IMR-90 (cell line): ENCODE results near the gene RYR2. TPM values are rescaled to one million over a fixed set of nuclear protein-coding genes. Genes with fewer than 3 reads are reported as not detected.

Experiments
- ATAC-seq: fragments of 200-7000 bp; cut with Tn5 transposase; 2 replicates; pipeline ENCODE4 v1.9.1; 2020; ENCODE audit warnings: low read depth, mild to moderate bottlenecking, moderate library complexity
- BruUV-seq: library from RNA; stranded (reverse); fragments of 400-500 nt; replicated peaks from 2 replicates; lab custom pipeline; 2021; lab: Mats Ljungman, UMichigan
- CTCF ChIA-PET: fragments of 300-600 bp; formaldehyde crosslinking; extraction: SDS; loops from one replicate; lab custom pipeline; 2021; ENCODE audit warnings: antibody characterized with exemption; lab: Yijun Ruan, JAX
- POLR2A ChIA-PET: fragments of 300-600 bp; sonication (Branson Sonifier 250); formaldehyde crosslinking; loops from one replicate; lab custom pipeline; 2022; ENCODE audit warnings: antibody characterized with exemption; ENCODE audit not compliant: unreplicated experiment; lab: Charles Lee
- DNase-seq: peaks from one replicate; pipeline ENCODE4 v3.0.0; 2013
- H2AFZ ChIP-seq: replicated peaks from 2 replicates; pipeline ENCODE3; 2013; ENCODE audit warnings: low read length, mild to moderate bottlenecking; ENCODE audit not compliant: poor library complexity
- H2AK5ac ChIP-seq: 2 replicates; pipeline ENCODE4 v1.6.1; 2013; ENCODE audit warnings: low read depth, low read length, inconsistent platforms
- H2AK9ac ChIP-seq: replicated peaks from 2 replicates; pipeline ENCODE3; 2013; ENCODE audit warnings: mild to moderate bottlenecking, low read depth, low read length, moderate library complexity; ENCODE audit not compliant: poor library complexity
- H2BK120ac ChIP-seq: 2 replicates; pipeline ENCODE4 v1.6.1; 2013; ENCODE audit warnings: low read depth, low read length, inconsistent platforms
- H2BK15ac ChIP-seq: 3 replicates; pipeline ENCODE4 v1.6.1; 2013; ENCODE audit warnings: low read depth, low read length, inconsistent platforms
- H2BK20ac ChIP-seq: 2 replicates; pipeline ENCODE4 v1.6.1; 2013; ENCODE audit warnings: low read depth, mild to moderate bottlenecking, inconsistent platforms, low read length, moderate library complexity
- H2BK5ac ChIP-seq: 2 replicates; pipeline ENCODE4 v1.6.1; 2013; ENCODE audit warnings: mild to moderate bottlenecking, low read depth, low read length, inconsistent platforms; ENCODE audit not compliant: poor library complexity, severe bottlenecking
- H3K14ac ChIP-seq: replicated peaks from 2 replicates; pipeline ENCODE4 v1.6.1; 2013; ENCODE audit warnings: low read depth, low read length, inconsistent platforms
- H3K18ac ChIP-seq: 2 replicates; pipeline ENCODE4 v1.6.1; 2013; ENCODE audit warnings: low read depth, low read length, control low read depth
- H3K23ac ChIP-seq: 2 replicates; pipeline ENCODE4 v1.6.1; 2013; ENCODE audit warnings: low read depth, low read length, inconsistent platforms
- H3K27ac ChIP-seq: 2 replicates; pipeline ENCODE4 v1.5.1; 2013; ENCODE audit warnings: mild to moderate bottlenecking, control low read depth, low read length; ENCODE audit not compliant: insufficient read depth
- H3K27me3 ChIP-seq: 2 replicates; pipeline ENCODE4 v1.6.1; 2013; ENCODE audit warnings: low read length; ENCODE audit not compliant: control insufficient read depth, insufficient read depth
- H3K36me3 ChIP-seq: 2 replicates; pipeline ENCODE4 v1.6.1; 2013; ENCODE audit warnings: low read length, mixed read lengths; ENCODE audit not compliant: control insufficient read depth, insufficient read depth
- H3K4ac ChIP-seq: 2 replicates; pipeline ENCODE4 v1.6.1; 2013; ENCODE audit warnings: low read depth, low read length, inconsistent platforms
- H3K4me1 ChIP-seq: 2 replicates; pipeline ENCODE4 v1.6.1; 2013; ENCODE audit warnings: low read length, mixed read lengths; ENCODE audit not compliant: control insufficient read depth, insufficient read depth
- H3K4me2 ChIP-seq: 2 replicates; pipeline ENCODE4 v1.6.1; 2013; ENCODE audit warnings: low read depth, mild to moderate bottlenecking, control low read depth, low read length, moderate library complexity
- H3K4me3 ChIP-seq: 2 replicates; pipeline ENCODE4 v1.5.1; 2013; ENCODE audit warnings: low read depth, mild to moderate bottlenecking, control low read depth, low read length, moderate library complexity; ENCODE audit not compliant: insufficient read depth
- H3K56ac ChIP-seq: 2 replicates; pipeline ENCODE4 v1.6.1; 2013; ENCODE audit warnings: low read length, inconsistent platforms; ENCODE audit not compliant: insufficient read depth; ENCODE audit errors: extremely low read depth
- H3K79me1 ChIP-seq, 2 experiments: 2 replicates each; pipeline ENCODE4 v1.6.1; 2013; ENCODE audit warnings: low read length in 2 of 2, inconsistent platforms in 1 of 2, low read depth in 1 of 2
- H3K9ac ChIP-seq: 2 replicates; pipeline ENCODE4 v1.6.1; 2013; ENCODE audit warnings: low read depth, low read length, control low read depth
- H3K9me1 ChIP-seq: 2 replicates; pipeline ENCODE4 v1.6.1; 2013; ENCODE audit warnings: low read length, inconsistent platforms; ENCODE audit not compliant: insufficient read depth
- H3K9me3 ChIP-seq: 2 replicates; pipeline ENCODE4 v1.6.1; 2013; ENCODE audit warnings: low read length; ENCODE audit not compliant: control insufficient read depth, insufficient read depth
- H4K20me1 ChIP-seq: 2 replicates; pipeline ENCODE4 v1.6.1; 2013; ENCODE audit warnings: low read length, inconsistent platforms; ENCODE audit not compliant: insufficient read depth
- H4K5ac ChIP-seq: 2 replicates; pipeline ENCODE4 v1.6.1; 2013; ENCODE audit warnings: mild to moderate bottlenecking, low read depth, low read length, control low read depth
- H4K8ac ChIP-seq, 2 experiments: 2 replicates each; pipeline ENCODE4 v1.6.1; 2013; ENCODE audit warnings: low read depth in 2 of 2, low read length in 2 of 2, control low read depth in 1 of 2, inconsistent platforms in 1 of 2
- H4K91ac ChIP-seq: 2 replicates; pipeline ENCODE4 v1.6.1; 2013; ENCODE audit warnings: low read depth, low read length, inconsistent platforms; ENCODE audit not compliant: insufficient read depth
- CEBPB ChIP-seq: IDR thresholded peaks from 2 replicates; pipeline ENCODE4 v1.6.1; 2012; ENCODE audit warnings: low read depth, low read length, improper control_type of control experiment
- CHD1 ChIP-seq: IDR thresholded peaks from 2 replicates; pipeline ENCODE4 v1.6.1; 2012; ENCODE audit warnings: low read depth, low read length, improper control_type of control experiment
- ELK1 ChIP-seq: fragments of 150-350 bp; IDR thresholded peaks from 2 replicates; pipeline ENCODE4 v1.6.1; 2016; ENCODE audit warnings: low read depth, mild to moderate bottlenecking, low read length, moderate library complexity, borderline replicate concordance
- FOS ChIP-seq: fragments of 150-350 bp; IDR thresholded peaks from 2 replicates; pipeline ENCODE4 v1.6.1; 2016; ENCODE audit warnings: low read depth, low read length
- MAFK ChIP-seq: IDR thresholded peaks from 2 replicates; pipeline ENCODE4 v1.6.1; 2012; ENCODE audit warnings: low read depth, low read length, improper control_type of control experiment
- MXI1 ChIP-seq: IDR thresholded peaks from 2 replicates; pipeline ENCODE4 v1.6.1; 2012; ENCODE audit warnings: low read depth, mild to moderate bottlenecking, low read length, moderate library complexity, borderline replicate concordance
- NFE2L2 ChIP-seq: fragments of 150-350 bp; IDR thresholded peaks from 2 replicates; pipeline ENCODE4 v1.6.1; 2016; ENCODE audit warnings: low read depth, mild to moderate bottlenecking, low read length
- RAD21 ChIP-seq: IDR thresholded peaks from 2 replicates; pipeline ENCODE4 v1.6.1; 2012; ENCODE audit warnings: low read length, improper control_type of control experiment
- RCOR1 ChIP-seq: IDR thresholded peaks from 2 replicates; pipeline ENCODE4 v1.6.1; 2012; ENCODE audit warnings: mild to moderate bottlenecking, low read length, improper control_type of control experiment; ENCODE audit not compliant: insufficient replicate concordance
- SMC3 ChIP-seq: fragments of 150-350 bp; IDR thresholded peaks from 2 replicates; pipeline ENCODE4 v1.6.1; 2016; ENCODE audit warnings: low read depth, mild to moderate bottlenecking, antibody characterized with exemption, low read length, moderate library complexity
- USF2 ChIP-seq: fragments of 150-350 bp; IDR thresholded peaks from 2 replicates; pipeline ENCODE4 v1.6.1; 2017; ENCODE audit warnings: mild to moderate bottlenecking, antibody characterized with exemption, low read length, low read depth
- WGBS, 2 experiments: methylation state at CpG; one replicate each; pipeline versions ENCODE4 v1.1.5 to v1.1.7; 2013; ENCODE audit warnings: missing lambda C conversion rate in 2 of 2; ENCODE audit not compliant: insufficient read length in 1 of 2; ENCODE audit errors: extremely low coverage in 2 of 2; 5-methylcytosine and 5-hydroxymethylcytosine counted together
- dilution Hi-C: fragments of 300-500 bp; cut with HindIII; formaldehyde crosslinking; loops from one replicate; pipeline ENCODE4 v1.14.3; 2018; ENCODE audit warnings: low sequenced_read_pairs; ENCODE audit not compliant: unreplicated experiment
- in situ Hi-C: fragments of 300-500 bp; cut with MboI; formaldehyde crosslinking; loops from 3 replicates; pipeline ENCODE4 v1.14.3; 2019; ENCODE audit warnings: low sequenced_read_pairs, inconsistent platforms, mixed read lengths
- intact Hi-C: fragments of 100-400 bp; cut with micrococcal nuclease; formaldehyde crosslinking; loops from 2 replicates; pipeline ENCODE4 v1.10.0; 2022
- polyA plus RNA-seq, 3 experiments: library from polyadenylated mRNA; depleted of rRNA; stranded (reverse); fragments of >200 nt; gene quantifications; 2 replicates each; pipeline ENCODE4 v1.2.3, GENCODE V29; 2012; ENCODE audit warnings: low replicate concordance in 1 of 3
- total RNA-seq: library from RNA; depleted of rRNA; stranded (reverse); fragments of >200 nt; gene quantifications from 2 replicates; pipeline ENCODE4 v1.2.3, GENCODE V29; 2012
- TF ChIP-seq, protein P1 (sequence below): conservative IDR thresholded peaks from 2 replicates; pipeline ENCODE4 v1.5.1; 2012; ENCODE audit warnings: mild to moderate bottlenecking, low read depth, low read length, improper control_type of control experiment

Gene RYR2
- total and polyA plus RNA-seq, 2 of the 4 experiments (the other 2 are of a cell fraction) = not detected

- 75% methylated on average over 2 of the region's 6 CpGs; no CpG with 5 or more reads in 1 of the 2 experiments for WGBS, 2 experiments
- Histone ChIP-seq H4K91ac (no peak overlapping the region), H3K9ac (no peak overlapping the region), H3K79me1 (no peaks in the 10 kb centered on the region), H3K18ac (no peak overlapping the region), H3K4me3 (no peak overlapping the region), H4K5ac (no peak overlapping the region), H3K14ac (no peak overlapping the region), H2BK15ac (no peak overlapping the region), H3K23ac (no peak overlapping the region), H3K36me3 (no peaks in the 10 kb centered on the region), H2BK120ac (no peak overlapping the region), H3K9me1 (no peaks in the 10 kb centered on the region), H3K4me2 (no peak overlapping the region), H3K4me1 (no peaks in the 10 kb centered on the region), H3K9me3 (peaks cover 6% of the 10 kb centered on the region), H2AFZ (no peak overlapping the region), H4K8ac (no peak overlapping the region), H3K27ac (no peak overlapping the region), H2BK20ac (no peak overlapping the region), H3K4ac (no peak overlapping the region), H3K56ac (no peak overlapping the region), H4K20me1 (no peaks in the 10 kb centered on the region), H2AK5ac (no peak overlapping the region), H2BK5ac (no peak overlapping the region), H2AK9ac (no peak overlapping the region), H3K27me3 (no peaks in the 10 kb centered on the region)
- ATAC-seq (no peak), DNase-seq (no peak)
- no peak for TF ChIP-seq RCOR1
- no peak for TF ChIP-seq RAD21
- TF ChIP-seq MXI1 = no peak
- TF ChIP-seq, protein P1, sequence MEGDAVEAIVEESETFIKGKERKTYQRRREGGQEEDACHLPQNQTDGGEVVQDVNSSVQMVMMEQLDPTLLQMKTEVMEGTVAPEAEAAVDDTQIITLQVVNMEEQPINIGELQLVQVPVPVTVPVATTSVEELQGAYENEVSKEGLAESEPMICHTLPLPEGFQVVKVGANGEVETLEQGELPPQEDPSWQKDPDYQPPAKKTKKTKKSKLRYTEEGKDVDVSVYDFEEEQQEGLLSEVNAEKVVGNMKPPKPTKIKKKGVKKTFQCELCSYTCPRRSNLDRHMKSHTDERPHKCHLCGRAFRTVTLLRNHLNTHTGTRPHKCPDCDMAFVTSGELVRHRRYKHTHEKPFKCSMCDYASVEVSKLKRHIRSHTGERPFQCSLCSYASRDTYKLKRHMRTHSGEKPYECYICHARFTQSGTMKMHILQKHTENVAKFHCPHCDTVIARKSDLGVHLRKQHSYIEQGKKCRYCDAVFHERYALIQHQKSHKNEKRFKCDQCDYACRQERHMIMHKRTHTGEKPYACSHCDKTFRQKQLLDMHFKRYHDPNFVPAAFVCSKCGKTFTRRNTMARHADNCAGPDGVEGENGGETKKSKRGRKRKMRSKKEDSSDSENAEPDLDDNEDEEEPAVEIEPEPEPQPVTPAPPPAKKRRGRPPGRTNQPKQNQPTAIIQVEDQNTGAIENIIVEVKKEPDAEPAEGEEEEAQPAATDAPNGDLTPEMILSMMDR = no peak
- TF ChIP-seq SMC3 = no peak
- no peak for TF ChIP-seq CEBPB
- no peak for TF ChIP-seq FOS
- TF ChIP-seq ELK1 = no peak
- TF ChIP-seq CHD1 = no peak
- TF ChIP-seq USF2 = no peak
- no peak for TF ChIP-seq NFE2L2
- TF ChIP-seq MAFK = no peak
- ChIA-PET POLR2A (no interaction called here), CTCF (no interaction called here)
- no TSS peak for BruUV-seq
- in situ Hi-C loops = no loop called here
- dilution Hi-C loops = no loop called here
- intact Hi-C loops = no loop called here
Observed at GRCh38 chr1:237179503-237179902, 137.5 kb downstream of the RYR2 start.
